ENCODE data around the gene KIAA0825.

The KIAA0825 gene

GRCh38 chr5:94397508-94397907 is 220.9 kb downstream of the KIAA0825 start:
- TF ChIP-seq CTCF (IDR thresholded peaks at IDR 0.05; ENCODE audit: borderline replicate concordance, extremely low read depth, low read length, poor library complexity, severe bottlenecking) (no peak), EZH2 (IDR thresholded peaks at IDR 0.05; ENCODE audit: borderline replicate concordance, low read depth, low read length, severe bottlenecking) (no peak)
- ATAC-seq (ENCODE audit: insufficient read depth, low read depth) (no peak), DNase-seq (no peak)
- Histone ChIP-seq H3K9ac (ENCODE audit: low read depth, low read length) (no peak overlapping the region), H3K27ac (ENCODE audit: low read length) (no peak overlapping the region), H3K4me1 (ENCODE audit: insufficient read depth, low read length) (no peaks in the 10 kb centered on the region), H3K79me2 (ENCODE audit: insufficient read depth, low read length) (no peaks in the 10 kb centered on the region), H3K36me3 (ENCODE audit: insufficient read depth, low read length) (no peaks in the 10 kb centered on the region), H3K4me3 (ENCODE audit: low read depth in 1 of 2, low read length in 2 of 2) (no peak overlapping the region), H3K9me3 (ENCODE audit: insufficient read depth, low read length, severe bottlenecking) (no peaks in the 10 kb centered on the region), H3K4me2 (ENCODE audit: insufficient read depth, low read length) (no peak overlapping the region), H2AFZ (ENCODE audit: low read depth, low read length) (no peak overlapping the region), H4K20me1 (ENCODE audit: insufficient read depth, low read length) (no peaks in the 10 kb centered on the region), H3K27me3 (ENCODE audit: insufficient read depth, low read length, poor library complexity) (no peaks in the 10 kb centered on the region)

- TF ChIP-seq EZH2 (IDR thresholded peaks at IDR 0.05; ENCODE audit: borderline replicate concordance, low read depth, low read length, severe bottlenecking), result no peak
Measured at GRCh38 chr5:94396687-94397086, 221.7 kb downstream of the KIAA0825 start.

GRCh38 chr5:94395468-94395867 is 222.9 kb downstream of the KIAA0825 start:
- ATAC-seq (ENCODE audit: insufficient read depth, low read depth), result no peak

More at GRCh38 chr5:94396687-94397086, 221.7 kb downstream of the KIAA0825 start:
- Histone ChIP-seq H3K9ac (ENCODE audit: low read depth, low read length) (no peak overlapping the region), H2AFZ (ENCODE audit: low read depth, low read length) (no peak overlapping the region), H3K9me3 (ENCODE audit: insufficient read depth, low read length, severe bottlenecking) (no peaks in the 10 kb centered on the region), H3K4me2 (ENCODE audit: insufficient read depth, low read length) (no peak overlapping the region), H3K79me2 (ENCODE audit: insufficient read depth, low read length) (no peaks in the 10 kb centered on the region), H3K27ac (ENCODE audit: low read length) (no peak overlapping the region), H3K4me1 (ENCODE audit: insufficient read depth, low read length) (no peaks in the 10 kb centered on the region), H3K4me3 (ENCODE audit: low read depth in 1 of 2, low read length in 2 of 2) (no peak overlapping the region), H4K20me1 (ENCODE audit: insufficient read depth, low read length) (no peaks in the 10 kb centered on the region), H3K36me3 (ENCODE audit: insufficient read depth, low read length) (no peaks in the 10 kb centered on the region), H3K27me3 (ENCODE audit: insufficient read depth, low read length, poor library complexity) (no peaks in the 10 kb centered on the region)
- DNase-seq (no peak), ATAC-seq (ENCODE audit: insufficient read depth, low read depth) (no peak)

GRCh38 chr5:94391996-94392395 is 226.4 kb downstream of the KIAA0825 start:
- DNase-seq, result no peak
- H2AFZ ChIP-seq (ENCODE audit: low read depth, low read length), result no peak overlapping the region
- no peak overlapping the region for H3K9ac ChIP-seq (ENCODE audit: low read depth, low read length)
- H3K4me2 ChIP-seq (ENCODE audit: insufficient read depth, low read length), result no peak overlapping the region
- TF ChIP-seq EZH2 (IDR thresholded peaks at IDR 0.05; ENCODE audit: borderline replicate concordance, low read depth, low read length, severe bottlenecking), result no peak
- no peak for TF ChIP-seq CTCF (IDR thresholded peaks at IDR 0.05; ENCODE audit: borderline replicate concordance, extremely low read depth, low read length, poor library complexity, severe bottlenecking)
- no peaks in the 10 kb centered on the region for H3K9me3 ChIP-seq (ENCODE audit: insufficient read depth, low read length, severe bottlenecking)
- no peaks in the 10 kb centered on the region for H3K27me3 ChIP-seq (ENCODE audit: insufficient read depth, low read length, poor library complexity)
- no peak overlapping the region for H3K4me3 ChIP-seq (ENCODE audit: low read depth in 1 of 2, low read length in 2 of 2)
- no peaks in the 10 kb centered on the region for H3K79me2 ChIP-seq (ENCODE audit: insufficient read depth, low read length)
- ATAC-seq (ENCODE audit: insufficient read depth, low read depth), result no peak
- no peak overlapping the region for H3K27ac ChIP-seq (ENCODE audit: low read length)
- H4K20me1 ChIP-seq (ENCODE audit: insufficient read depth, low read length), result no peaks in the 10 kb centered on the region
- no peaks in the 10 kb centered on the region for H3K36me3 ChIP-seq (ENCODE audit: insufficient read depth, low read length)
- H3K4me1 ChIP-seq (ENCODE audit: insufficient read depth, low read length), result no peaks in the 10 kb centered on the region

More at GRCh38 chr5:94395468-94395867, 222.9 kb downstream of the KIAA0825 start:
- TF ChIP-seq EZH2 (IDR thresholded peaks at IDR 0.05; ENCODE audit: borderline replicate concordance, low read depth, low read length, severe bottlenecking) (no peak), CTCF (IDR thresholded peaks at IDR 0.05; ENCODE audit: borderline replicate concordance, extremely low read depth, low read length, poor library complexity, severe bottlenecking) (no peak)
- H3K79me2 ChIP-seq (ENCODE audit: insufficient read depth, low read length), result no peaks in the 10 kb centered on the region
- no peak overlapping the region for H2AFZ ChIP-seq (ENCODE audit: low read depth, low read length)
- no peak overlapping the region for H3K9ac ChIP-seq (ENCODE audit: low read depth, low read length)
- H3K4me1 ChIP-seq (ENCODE audit: insufficient read depth, low read length), result no peaks in the 10 kb centered on the region
- DNase-seq, result no peak
- H3K4me3 ChIP-seq (ENCODE audit: low read depth in 1 of 2, low read length in 2 of 2), result no peak overlapping the region
- H3K36me3 ChIP-seq (ENCODE audit: insufficient read depth, low read length), result no peaks in the 10 kb centered on the region
- no peaks in the 10 kb centered on the region for H4K20me1 ChIP-seq (ENCODE audit: insufficient read depth, low read length)
- no peaks in the 10 kb centered on the region for H3K9me3 ChIP-seq (ENCODE audit: insufficient read depth, low read length, severe bottlenecking)
- H3K27me3 ChIP-seq (ENCODE audit: insufficient read depth, low read length, poor library complexity), result no peaks in the 10 kb centered on the region
- H3K4me2 ChIP-seq (ENCODE audit: insufficient read depth, low read length), result no peak overlapping the region
- H3K27ac ChIP-seq (ENCODE audit: low read length), result no peak overlapping the region
